B cell (primary cell): Measurements from ENCODE around the gene RPS28. TPM values are rescaled to one million over a fixed set of nuclear protein-coding genes. Genes with fewer than 3 reads are reported as not detected.

Experiments used
- ATAC-seq: fragments of 200-7000 bp; cut with Tn5 transposase; one replicate; pipeline ENCODE4 v1.10.0; 2021; ENCODE audit warnings: low read depth, mild to moderate bottlenecking, moderate number of reproducible peaks, moderate library complexity
- CTCF ChIA-PET: fragments of 350-600 bp; sonication (Branson Sonifier 250); formaldehyde crosslinking; loops from one replicate; lab custom pipeline; 2021; ENCODE audit warnings: antibody characterized with exemption, inconsistent platforms; lab: Charles Lee
- POLR2A ChIA-PET: fragments of 350-600 bp; sonication (Branson Sonifier 250); formaldehyde crosslinking; loops from one replicate; lab custom pipeline; 2021; ENCODE audit warnings: antibody characterized with exemption; lab: Charles Lee
- DNase-seq: peaks from one replicate; pipeline ENCODE4 v3.0.0; 2013
- H2AFZ ChIP-seq: 2 replicates; pipeline ENCODE4 v1.6.1; 2012; ENCODE audit warnings: mild to moderate bottlenecking, low read depth, low read length; ENCODE audit not compliant: insufficient read depth, poor library complexity, severe bottlenecking
- H3K27ac ChIP-seq, 2 donors: 1 replicate in 1 of 2; 2 replicates in 1 of 2; pipeline ENCODE4 v1.5.1; 2012 to 2013; ENCODE audit warnings: low read length in 2 of 2, mild to moderate bottlenecking in 2 of 2, moderate library complexity in 1 of 2
- H3K27me3 ChIP-seq, 4 experiments: fragments of 200-600 bp in 1 of 4; sonication (generic) in 1 of 4; replicated peaks in 1 of 4; 1 replicate in 2 of 4; 2 replicates in 2 of 4; pipeline versions ENCODE4 v1.6.1 to v1.7.0; 2013 to 2016; ENCODE audit warnings: low read length in 3 of 4, mild to moderate bottlenecking in 2 of 4, mixed read lengths in 1 of 4, moderate library complexity in 1 of 4; ENCODE audit not compliant: insufficient read depth in 4 of 4, control insufficient read depth in 3 of 4; ENCODE audit errors: control extremely low read depth in 1 of 4
- H3K36me3 ChIP-seq, 2 experiments: replicated peaks in 1 of 2; 1 replicate in 1 of 2; 2 replicates in 1 of 2; pipeline versions ENCODE4 v1.6.1 to v1.7.1; 2013; ENCODE audit warnings: low read length in 1 of 2; ENCODE audit not compliant: insufficient read depth in 2 of 2, control insufficient read depth in 1 of 2; ENCODE audit errors: control extremely low read depth in 1 of 2, extremely low read depth in 1 of 2
- H3K4me1 ChIP-seq, 2 donors: fragments of 200-600 bp in 1 of 2; sonication (generic) in 1 of 2; 1 replicate in 1 of 2; 2 replicates in 1 of 2; pipeline versions ENCODE4 v1.5.1 to v1.6.1; 2013 to 2017; ENCODE audit warnings: low read length in 2 of 2; ENCODE audit not compliant: control insufficient read depth in 2 of 2, insufficient read depth in 2 of 2
- H3K4me2 ChIP-seq: replicated peaks from 2 replicates; pipeline ENCODE3; 2012; ENCODE audit warnings: mild to moderate bottlenecking, low read depth, low read length; ENCODE audit not compliant: poor library complexity, severe bottlenecking
- H3K4me3 ChIP-seq, 5 experiments: fragments of 200-600 bp in 1 of 5; sonication (generic) in 1 of 5; 1 replicate in 3 of 5; 2 replicates in 2 of 5; pipeline versions ENCODE4 v1.5.1 to v1.7.0; 2011 to 2016; ENCODE audit warnings: low read length in 4 of 5, mild to moderate bottlenecking in 4 of 5, low read depth in 2 of 5, control low read depth in 1 of 5, moderate library complexity in 1 of 5; ENCODE audit not compliant: insufficient read depth in 1 of 5; ENCODE audit errors: control extremely low read depth in 1 of 5, extremely low read depth in 1 of 5
- H3K79me2 ChIP-seq: fragments of 200-600 bp; sonication (generic); one replicate; pipeline ENCODE4 v1.6.0; 2016; ENCODE audit warnings: low read length; ENCODE audit not compliant: control insufficient read depth, insufficient read depth
- H3K9ac ChIP-seq: fragments of 200-600 bp; sonication (generic); 2 replicates; pipeline ENCODE4 v1.6.1; 2017; ENCODE audit warnings: mild to moderate bottlenecking, low read length, moderate library complexity
- H3K9me3 ChIP-seq, 3 donors: one replicate each; pipeline versions ENCODE4 v1.6.1 to v1.7.1; 2013; ENCODE audit warnings: low read length in 2 of 3; ENCODE audit not compliant: control insufficient read depth in 2 of 3, insufficient read depth in 1 of 3; ENCODE audit errors: control extremely low read depth in 1 of 3
- H4K20me1 ChIP-seq: 2 replicates; pipeline ENCODE4 v1.6.0; 2012; ENCODE audit warnings: mild to moderate bottlenecking, low read length; ENCODE audit not compliant: insufficient read depth, control insufficient read depth, poor library complexity, severe bottlenecking
- H3K27ac Mint-ChIP-seq: one replicate; pipeline ENCODE4 v1.8.0; 2021; ENCODE audit warnings: mixed read lengths
- H3K27me3 Mint-ChIP-seq: one replicate; pipeline ENCODE4 v1.8.0; 2021; ENCODE audit warnings: mixed read lengths
- H3K4me1 Mint-ChIP-seq: one replicate; pipeline ENCODE4 v1.8.0; 2021; ENCODE audit warnings: mixed read lengths
- H3K4me3 Mint-ChIP-seq: one replicate; pipeline ENCODE4 v1.8.0; 2021; ENCODE audit warnings: mixed read lengths
- H3K9me3 Mint-ChIP-seq: one replicate; pipeline ENCODE4 v1.8.0; 2022; ENCODE audit warnings: mixed read lengths; ENCODE audit not compliant: insufficient read depth
- EZH2 ChIP-seq: IDR thresholded peaks from 2 replicates; pipeline ENCODE4 v1.6.1; 2012; ENCODE audit warnings: borderline replicate concordance, low read depth, mild to moderate bottlenecking, moderate library complexity, low read length; ENCODE audit not compliant: insufficient read depth, poor library complexity, severe bottlenecking
- WGBS: methylation state at CpG from one replicate; pipeline ENCODE4 v1.1.5; 2013; ENCODE audit warnings: missing lambda C conversion rate; ENCODE audit not compliant: insufficient coverage; 5-methylcytosine and 5-hydroxymethylcytosine counted together
- intact Hi-C: fragments of 100-400 bp; cut with micrococcal nuclease; formaldehyde crosslinking; loops from one replicate; pipeline ENCODE4 v1.10.0; 2022
- polyA plus RNA-seq: library from polyadenylated mRNA; depleted of rRNA; stranded (reverse); fragments of >200 nt; gene quantifications from 2 replicates; pipeline ENCODE4 v1.2.3, GENCODE V29; 2012
- total RNA-seq, 2 donors: library from RNA; stranded (reverse); fragments of 120-200 nt in 1 of 2; gene quantifications; 1 replicate in 1 of 2; 2 replicates in 1 of 2; pipeline versions ENCODE4 v1.2.3 to v1.2.4, GENCODE V29; 2013 to 2022
- TF ChIP-seq, protein P1 (sequence below): fragments of 200-600 bp; IDR thresholded peaks from one replicate; pipeline ENCODE4 v1.8.0; 2022; ENCODE audit warnings: antibody characterized with exemption, mild to moderate bottlenecking

The RPS28 gene
- total and polyA plus RNA-seq, 2 donors (not counting 1 experiment from before 2014, with no cell fraction given), result 1,800 to 2,579 TPM

DNA sequence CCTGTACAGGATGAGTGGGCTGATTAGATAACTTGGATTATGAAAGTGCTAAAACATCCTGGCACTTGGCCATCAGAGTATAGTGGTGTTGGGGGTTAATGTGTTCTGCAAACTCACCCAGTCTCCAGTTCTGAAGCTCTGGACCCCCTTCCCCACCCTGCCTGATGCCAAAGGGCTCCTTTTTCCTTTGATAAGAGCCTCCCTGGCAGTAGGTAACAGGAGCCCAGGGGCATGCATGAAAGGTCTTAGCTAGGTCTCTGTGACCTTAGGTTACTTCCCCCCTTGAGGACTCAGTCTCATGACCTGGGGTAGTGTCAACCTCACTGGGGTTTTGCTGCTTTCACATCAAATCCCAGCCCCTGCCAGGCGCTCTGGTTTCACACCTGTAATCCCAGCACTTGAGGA, 2.5 kb downstream of the RPS28 start:
- no peak overlapping the region for H3K9ac ChIP-seq
- TF ChIP-seq EZH2, result no peak
- TF ChIP-seq, protein P1, sequence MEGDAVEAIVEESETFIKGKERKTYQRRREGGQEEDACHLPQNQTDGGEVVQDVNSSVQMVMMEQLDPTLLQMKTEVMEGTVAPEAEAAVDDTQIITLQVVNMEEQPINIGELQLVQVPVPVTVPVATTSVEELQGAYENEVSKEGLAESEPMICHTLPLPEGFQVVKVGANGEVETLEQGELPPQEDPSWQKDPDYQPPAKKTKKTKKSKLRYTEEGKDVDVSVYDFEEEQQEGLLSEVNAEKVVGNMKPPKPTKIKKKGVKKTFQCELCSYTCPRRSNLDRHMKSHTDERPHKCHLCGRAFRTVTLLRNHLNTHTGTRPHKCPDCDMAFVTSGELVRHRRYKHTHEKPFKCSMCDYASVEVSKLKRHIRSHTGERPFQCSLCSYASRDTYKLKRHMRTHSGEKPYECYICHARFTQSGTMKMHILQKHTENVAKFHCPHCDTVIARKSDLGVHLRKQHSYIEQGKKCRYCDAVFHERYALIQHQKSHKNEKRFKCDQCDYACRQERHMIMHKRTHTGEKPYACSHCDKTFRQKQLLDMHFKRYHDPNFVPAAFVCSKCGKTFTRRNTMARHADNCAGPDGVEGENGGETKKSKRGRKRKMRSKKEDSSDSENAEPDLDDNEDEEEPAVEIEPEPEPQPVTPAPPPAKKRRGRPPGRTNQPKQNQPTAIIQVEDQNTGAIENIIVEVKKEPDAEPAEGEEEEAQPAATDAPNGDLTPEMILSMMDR, result no peak

More for the DNA sequence above, 2.5 kb downstream of the RPS28 start:
- no peak overlapping the region for H3K4me2 ChIP-seq
- intact Hi-C loops, result no loop called here
- ATAC-seq (no peak), DNase-seq (no peak)
- peaks cover 18 to 39% of the 10 kb centered on the region in 2 donors for H3K4me1 ChIP-seq
- no peaks in the 10 kb centered on the region for H3K9me3 Mint-ChIP-seq
- no peak overlapping the region for H3K27ac ChIP-seq
- ChIA-PET POLR2A (interaction anchor here (0.6 to 1.7 kb wide), 2 partner anchors 11 to 109 kb away, joined by 4 to 5 read pairs; no protein-coding TSS in a partner anchor), CTCF (interaction anchor here (1.3 kb wide), 1 partner anchor 30 kb away, joined by 6 read pairs; no protein-coding TSS in a partner anchor)
- no peak overlapping the region for H3K4me3 ChIP-seq
- WGBS, result 100% methylated on average over 1 of the region's 1 CpG
- H3K36me3 ChIP-seq, result peaks cover 0 to 20% of the 10 kb centered on the region in 2 experiments
- peaks cover 0 to 3% (median 2%) of the 10 kb centered on the region in 4 experiments for H3K27me3 ChIP-seq
- H3K27ac Mint-ChIP-seq, result peak overlapping the region; percentile 59
- H3K79me2 ChIP-seq, result peaks cover 40% of the 10 kb centered on the region
- H3K9me3 ChIP-seq, result no peaks in the 10 kb centered on the region
- peaks cover 8% of the 10 kb centered on the region for H4K20me1 ChIP-seq
- H3K4me3 Mint-ChIP-seq, result no peak overlapping the region
- H2AFZ ChIP-seq, result no peak overlapping the region
- H3K4me1 Mint-ChIP-seq, result peaks cover 40% of the 10 kb centered on the region
- no peaks in the 10 kb centered on the region for H3K27me3 Mint-ChIP-seq
